Esophagus squamous epithelium (tissue), 5 donors: Measurements from ENCODE around the gene SATB1. TPM values are rescaled to one million over a fixed set of nuclear protein-coding genes. Genes with fewer than 3 reads are reported as not detected.
"Not testable (repeated sequence)": the region's sequence is repeated elsewhere in the genome, so short reads cannot be mapped to it uniquely, and the experiment has no call there.

ENCODE experiments used
- DNase-seq: peaks from one replicate; lab custom pipeline; 2025; lab: John Stamatoyannopoulos, UW
- H3K27ac ChIP-seq, 4 donors: fragments of 200-600 bp; sonication (generic); one replicate each; pipeline ENCODE4 v1.5.1; 2016 to 2019; ENCODE audit warnings: mild to moderate bottlenecking in 1 of 4
- H3K27me3 ChIP-seq, 4 donors: fragments of 200-600 bp; sonication (generic); 1 replicate in 3 of 4; 2 replicates in 1 of 4; pipeline versions ENCODE4 v1.5.1 to v1.6.0; 2017 to 2021; ENCODE audit warnings: antibody characterized with exemption in 1 of 4
- H3K36me3 ChIP-seq, 3 donors: fragments of 200-600 bp; sonication (generic); one replicate each; pipeline ENCODE4 v1.5.1; 2016 to 2019
- H3K4me1 ChIP-seq, 3 donors: fragments of 200-600 bp; sonication (generic); one replicate each; pipeline ENCODE4 v1.5.1; 2017 to 2019
- H3K4me3 ChIP-seq, 4 donors: fragments of 200-600 bp; sonication (generic); 1 replicate in 3 of 4; 2 replicates in 1 of 4; pipeline ENCODE4 v1.5.1; 2016 to 2019; ENCODE audit warnings: mild to moderate bottlenecking in 2 of 4, moderate library complexity in 1 of 4
- H3K9me3 ChIP-seq, 3 donors: fragments of 200-600 bp; sonication (generic); one replicate each; pipeline ENCODE4 v1.5.1; 2016 to 2019
- POLR2A ChIP-seq, 4 donors: fragments of 450-650 bp; IDR thresholded peaks; one replicate each; pipeline ENCODE4 v1.6.1; 2017; ENCODE audit warnings: antibody characterized with exemption in 4 of 4, mild to moderate bottlenecking in 4 of 4, moderate library complexity in 3 of 4
- WGBS, 2 donors: methylation state at CpG; one replicate each; pipeline ENCODE4 v1.1.5; 2018; 5-methylcytosine and 5-hydroxymethylcytosine counted together
- intact Hi-C: fragments of 100-400 bp; cut with DNase I; formaldehyde crosslinking; loops from one replicate; pipeline ENCODE4 v1.15.0; 2022
- total RNA-seq, 4 donors: library from RNA; depleted of rRNA; stranded (reverse); fragments of >200 nt; gene quantifications; one replicate each; pipeline ENCODE4 v1.1.0, GENCODE V29; 2016
- TF ChIP-seq, protein P1 (sequence below), 6 experiments: fragments of 450-650 bp in 4 of 6; fragments of 200-600 bp in 2 of 6; sonication (generic) in 2 of 6; IDR thresholded peaks; one replicate each; pipeline ENCODE4 v1.5.1; 2016 to 2019; ENCODE audit warnings: antibody characterized with exemption in 6 of 6, mild to moderate bottlenecking in 4 of 6, moderate library complexity in 4 of 6
- donor health status: DM: yes; HTN: yes; CAD: no.

SATB1 gene
- 10 to 100 TPM; 16.9 to 24.4 (median 20.0) TPM for total RNA-seq

DNA sequence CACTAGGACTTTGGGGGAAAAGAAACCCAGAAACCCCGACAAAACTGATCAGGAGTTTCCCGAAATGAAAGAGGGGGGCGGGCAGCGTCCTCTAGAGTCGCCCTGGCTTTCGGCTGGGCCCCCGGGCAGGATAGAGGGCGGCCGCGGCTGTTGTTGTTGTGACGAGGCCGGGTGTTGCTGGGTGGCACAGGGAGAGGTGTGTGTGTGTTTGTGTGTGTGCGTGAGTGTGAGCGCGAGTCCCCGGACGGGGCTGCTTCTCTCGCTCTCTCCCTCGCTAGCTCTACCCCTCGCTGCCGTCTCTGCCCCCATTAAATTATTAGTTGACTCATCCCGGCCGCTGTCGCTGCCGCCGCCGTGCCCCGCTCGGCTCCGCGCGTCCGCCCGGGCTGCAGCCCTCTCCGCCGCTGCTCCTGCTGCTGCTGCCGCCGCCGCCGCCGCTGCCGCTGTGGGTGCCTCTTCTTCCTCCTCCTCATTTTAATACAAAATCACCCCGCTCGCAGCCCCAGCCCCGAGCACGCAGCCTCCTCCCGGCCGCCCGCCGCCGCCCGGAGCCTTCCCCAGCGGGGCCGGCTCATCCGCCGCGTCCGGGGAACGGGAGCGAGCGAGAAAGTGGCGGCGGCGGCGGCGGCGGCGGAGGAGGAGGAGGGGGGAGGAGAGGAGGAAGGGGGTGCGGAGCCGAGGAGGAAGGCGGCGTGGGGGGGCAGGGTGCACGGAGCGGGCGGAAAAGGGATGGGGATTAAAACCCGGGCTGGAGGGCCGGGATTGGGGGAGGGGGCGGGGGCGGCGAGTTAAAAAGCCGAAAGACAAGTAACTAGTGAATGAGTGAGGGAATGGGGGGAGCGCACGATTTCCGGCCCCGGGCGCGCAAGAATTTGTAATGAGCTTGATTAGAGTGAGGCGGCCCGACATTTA lies at the start of gene SATB1:
Gene SATB1, minus strand, starts transcription at position 611 of the 912 bp plus-strand sequence. CDS start 4,372 bp downstream, outside the sequence.
- Histone ChIP-seq H3K27me3 (no peaks in the 10 kb centered on the region), H3K27ac (peak within 1 kb of the TSS; percentile 87 to 91 (median 89)), H3K9me3 (no peaks in the 10 kb centered on the region), H3K36me3 (peaks cover 0 to 7% (median 0%) of the 10 kb centered on the region in 3 donors), H3K4me1 (peaks cover 0 to 31% (median 15%) of the 10 kb centered on the region in 3 donors), H3K4me3 (peak within 1 kb of the TSS; percentile 81 to 97 (median 90))
- intact Hi-C loops: no loop called here
- peak in 2 of 4 donors; percentile 33 to 42 for TF ChIP-seq POLR2A (IDR thresholded peaks at IDR 0.05)
- TF ChIP-seq, protein P1, sequence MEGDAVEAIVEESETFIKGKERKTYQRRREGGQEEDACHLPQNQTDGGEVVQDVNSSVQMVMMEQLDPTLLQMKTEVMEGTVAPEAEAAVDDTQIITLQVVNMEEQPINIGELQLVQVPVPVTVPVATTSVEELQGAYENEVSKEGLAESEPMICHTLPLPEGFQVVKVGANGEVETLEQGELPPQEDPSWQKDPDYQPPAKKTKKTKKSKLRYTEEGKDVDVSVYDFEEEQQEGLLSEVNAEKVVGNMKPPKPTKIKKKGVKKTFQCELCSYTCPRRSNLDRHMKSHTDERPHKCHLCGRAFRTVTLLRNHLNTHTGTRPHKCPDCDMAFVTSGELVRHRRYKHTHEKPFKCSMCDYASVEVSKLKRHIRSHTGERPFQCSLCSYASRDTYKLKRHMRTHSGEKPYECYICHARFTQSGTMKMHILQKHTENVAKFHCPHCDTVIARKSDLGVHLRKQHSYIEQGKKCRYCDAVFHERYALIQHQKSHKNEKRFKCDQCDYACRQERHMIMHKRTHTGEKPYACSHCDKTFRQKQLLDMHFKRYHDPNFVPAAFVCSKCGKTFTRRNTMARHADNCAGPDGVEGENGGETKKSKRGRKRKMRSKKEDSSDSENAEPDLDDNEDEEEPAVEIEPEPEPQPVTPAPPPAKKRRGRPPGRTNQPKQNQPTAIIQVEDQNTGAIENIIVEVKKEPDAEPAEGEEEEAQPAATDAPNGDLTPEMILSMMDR (IDR thresholded peaks at IDR 0.05): peak in 1 of 6 experiments; percentile 9
- 0 to 2% methylated on average over 41 to 43 of the region's 89 CpGs for WGBS, 2 donors
- no peak for DNase-seq

DNA sequence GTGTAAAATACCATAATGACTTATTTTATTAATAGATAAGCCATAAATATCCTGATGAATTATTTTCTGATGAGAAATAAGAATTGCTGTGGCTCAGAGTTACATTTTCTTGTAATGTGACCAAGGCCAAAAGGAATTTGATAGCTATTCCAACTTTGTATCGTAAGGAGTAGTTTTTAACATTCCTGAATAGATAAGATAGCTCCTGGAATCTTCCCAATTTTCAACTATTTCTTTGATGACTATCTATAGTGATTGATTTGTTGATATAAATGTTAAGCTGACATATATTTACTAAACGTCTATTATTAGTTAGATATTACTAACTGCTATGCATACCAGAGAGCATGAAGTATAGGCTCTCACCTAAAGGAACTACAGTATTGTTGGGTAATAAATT lies 49.1 kb upstream of the SATB1 start:
- no peak overlapping the region for H3K4me3 ChIP-seq
- H3K9me3 ChIP-seq: no peaks in the 10 kb centered on the region
- intact Hi-C loops: no loop called here
- no peaks in the 10 kb centered on the region for H3K36me3 ChIP-seq
- H3K27me3 ChIP-seq: no peaks in the 10 kb centered on the region
- TF ChIP-seq, protein P1 (IDR thresholded peaks at IDR 0.05): no peak
- TF ChIP-seq POLR2A (IDR thresholded peaks at IDR 0.05): no peak
- no peaks in the 10 kb centered on the region for H3K4me1 ChIP-seq
- 53 to 69% methylated on average over 2 of the region's 2 CpGs for WGBS, 2 donors
- no peak overlapping the region for H3K27ac ChIP-seq
- no peak for DNase-seq

- intact Hi-C loops: no loop called here
- H3K4me3 ChIP-seq: no peak overlapping the region
- no peak for TF ChIP-seq POLR2A (IDR thresholded peaks at IDR 0.05)
- TF ChIP-seq, protein P1 (IDR thresholded peaks at IDR 0.05): no peak
- no peaks in the 10 kb centered on the region for H3K9me3 ChIP-seq
- WGBS, 2 donors: 56 to 78% methylated on average over 1 of the region's 1 CpG
- no peak for DNase-seq
- H3K27ac ChIP-seq: no peak overlapping the region
- H3K4me1 ChIP-seq: no peaks in the 10 kb centered on the region
- peaks cover 0 to 8% (median 0%) of the 10 kb centered on the region in 4 donors for H3K27me3 ChIP-seq
- H3K36me3 ChIP-seq: no peaks in the 10 kb centered on the region
Measured at GRCh38 chr3:18469775-18470174, 44.6 kb upstream of the SATB1 start.

GRCh38 chr3:18466136-18466535 lies 41.0 kb upstream of the SATB1 start:
- no peak overlapping the region for H3K4me3 ChIP-seq
- WGBS, 2 donors: 85 to 86% methylated on average over 1 of the region's 1 CpG
- H3K4me1 ChIP-seq: no peaks in the 10 kb centered on the region
- no peaks in the 10 kb centered on the region for H3K36me3 ChIP-seq
- TF ChIP-seq, protein P1 (IDR thresholded peaks at IDR 0.05): no peak
- DNase-seq: no peak
- H3K27me3 ChIP-seq: peaks cover 0 to 8% (median 0%) of the 10 kb centered on the region in 4 donors
- H3K9me3 ChIP-seq: no peaks in the 10 kb centered on the region
- intact Hi-C loops: no loop called here
- no peak overlapping the region for H3K27ac ChIP-seq

DNA sequence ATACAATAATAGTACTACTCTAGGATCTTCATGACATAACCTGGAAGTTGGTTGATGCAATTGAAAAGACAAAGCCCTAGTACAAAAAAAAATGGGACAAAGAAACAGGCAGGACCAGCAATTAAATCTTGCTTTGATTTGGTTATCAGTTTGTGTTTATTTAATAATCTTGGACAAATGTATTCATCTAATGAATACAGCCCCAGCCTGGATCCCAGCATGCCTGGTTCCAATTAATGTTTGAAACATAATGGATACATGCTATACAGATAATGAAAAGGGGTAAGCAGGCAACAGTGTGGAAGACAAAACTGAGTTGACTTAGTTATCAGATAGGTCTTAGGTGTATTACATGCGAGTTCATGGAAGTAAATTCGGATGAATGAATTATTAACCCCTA lies 29.6 kb upstream of the SATB1 start:
- WGBS, 2 donors: 84 to 87% methylated on average over 2 of the region's 2 CpGs

DNA sequence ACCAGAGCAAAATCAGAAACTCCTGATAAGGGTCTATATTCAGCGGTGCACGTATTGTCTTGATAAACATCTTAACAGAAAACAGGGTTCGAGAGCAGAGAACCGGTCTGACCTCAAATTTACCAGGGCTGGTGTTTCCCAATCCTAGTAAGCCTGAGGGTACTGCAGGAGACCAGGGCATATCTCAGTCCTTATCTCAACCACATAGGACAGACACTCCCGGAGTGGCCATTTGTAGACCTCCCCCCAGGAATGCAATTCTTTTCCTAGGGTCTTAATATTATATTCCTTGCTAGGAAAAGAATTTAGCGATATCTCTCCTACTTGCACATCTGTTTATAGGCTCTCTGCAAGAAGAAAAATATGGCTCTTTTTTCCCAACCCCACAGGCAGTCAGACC lies 24.5 kb upstream of the SATB1 start:
- 90% methylated on average over 6 of the region's 6 CpGs for WGBS, 2 donors
- H3K36me3 ChIP-seq, H3K4me3 ChIP-seq, H3K9me3 ChIP-seq, H3K27ac ChIP-seq, DNase-seq, intact Hi-C loops: not testable (repeated sequence)
- Histone ChIP-seq H3K4me1 (peaks cover 6 to 13% (median 8%) of the 10 kb centered on the region in 3 donors), H3K27me3 (peaks cover 0 to 47% (median 4%) of the 10 kb centered on the region in 4 donors)

More for the DNA sequence above, 29.6 kb upstream of the SATB1 start:
- Histone ChIP-seq H3K4me1 (no peaks in the 10 kb centered on the region), H3K4me3 (no peak overlapping the region), H3K27ac (no peak overlapping the region), H3K9me3 (no peaks in the 10 kb centered on the region), H3K36me3 (no peaks in the 10 kb centered on the region), H3K27me3 (peaks cover 0 to 20% (median 0%) of the 10 kb centered on the region in 4 donors)
- no peak for TF ChIP-seq POLR2A (IDR thresholded peaks at IDR 0.05)
- TF ChIP-seq, protein P1 (IDR thresholded peaks at IDR 0.05): no peak
- no peak for DNase-seq
- intact Hi-C loops: no loop called here
